ENCODE data around the gene DCAF6. TPM values are rescaled to one million over a fixed set of nuclear protein-coding genes. Genes with fewer than 3 reads are reported as not detected.
A peak's percentile ranks its signal among the peaks of the same experiment; 100 is the strongest.
"Not testable (repeated sequence)": the region's sequence is repeated elsewhere in the genome, so short reads cannot be mapped to it uniquely, and the experiment has no call there.

DCAF6 gene, protein sequence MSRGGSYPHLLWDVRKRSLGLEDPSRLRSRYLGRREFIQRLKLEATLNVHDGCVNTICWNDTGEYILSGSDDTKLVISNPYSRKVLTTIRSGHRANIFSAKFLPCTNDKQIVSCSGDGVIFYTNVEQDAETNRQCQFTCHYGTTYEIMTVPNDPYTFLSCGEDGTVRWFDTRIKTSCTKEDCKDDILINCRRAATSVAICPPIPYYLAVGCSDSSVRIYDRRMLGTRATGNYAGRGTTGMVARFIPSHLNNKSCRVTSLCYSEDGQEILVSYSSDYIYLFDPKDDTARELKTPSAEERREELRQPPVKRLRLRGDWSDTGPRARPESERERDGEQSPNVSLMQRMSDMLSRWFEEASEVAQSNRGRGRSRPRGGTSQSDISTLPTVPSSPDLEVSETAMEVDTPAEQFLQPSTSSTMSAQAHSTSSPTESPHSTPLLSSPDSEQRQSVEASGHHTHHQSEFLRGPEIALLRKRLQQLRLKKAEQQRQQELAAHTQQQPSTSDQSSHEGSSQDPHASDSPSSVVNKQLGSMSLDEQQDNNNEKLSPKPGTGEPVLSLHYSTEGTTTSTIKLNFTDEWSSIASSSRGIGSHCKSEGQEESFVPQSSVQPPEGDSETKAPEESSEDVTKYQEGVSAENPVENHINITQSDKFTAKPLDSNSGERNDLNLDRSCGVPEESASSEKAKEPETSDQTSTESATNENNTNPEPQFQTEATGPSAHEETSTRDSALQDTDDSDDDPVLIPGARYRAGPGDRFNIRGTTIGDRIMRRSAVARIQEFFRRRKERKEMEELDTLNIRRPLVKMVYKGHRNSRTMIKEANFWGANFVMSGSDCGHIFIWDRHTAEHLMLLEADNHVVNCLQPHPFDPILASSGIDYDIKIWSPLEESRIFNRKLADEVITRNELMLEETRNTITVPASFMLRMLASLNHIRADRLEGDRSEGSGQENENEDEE
- 10 to 100 TPM; 28.1 to 33.0 TPM for total RNA-seq

- H3K27ac Mint-ChIP-seq: peak within 1 kb of the TSS; percentile 94 to 100
- peak; percentile 94 to 98 for DNase-seq (ENCODE audit: low spot score in 2 of 2)
- peaks cover 15 to 21% of the 10 kb centered on the region in 2 donors for H3K36me3 Mint-ChIP-seq
These were observed at the start of gene DCAF6 for GRCh38 chr1:167936068-167936929. DCAF6 (plus strand) TSS chr1:167936683; CDS start chr1:167936912, 229 bp downstream.

DNA sequence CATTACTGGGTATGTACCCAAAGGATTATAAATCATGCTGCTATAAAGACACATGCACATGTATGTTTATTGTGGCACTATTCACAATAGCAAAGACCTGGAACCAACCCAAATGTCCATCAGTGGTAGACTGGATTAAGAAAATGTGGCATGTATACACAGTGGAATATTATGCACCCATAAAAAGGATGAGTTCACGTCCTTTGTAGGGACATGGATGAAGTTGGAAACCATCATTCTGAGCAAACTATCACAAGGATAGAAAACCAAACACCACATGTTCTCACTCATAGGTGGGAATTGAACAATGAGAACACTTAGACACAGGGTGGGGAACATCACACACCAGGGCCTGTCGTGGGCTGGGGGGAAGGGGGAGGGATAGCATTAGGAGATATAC is 49.3 kb upstream of the DCAF6 start:
- H3K27ac Mint-ChIP-seq; H3K36me3 Mint-ChIP-seq; H3K9me3 Mint-ChIP-seq; DNase-seq (ENCODE audit: low spot score in 2 of 2); ATAC-seq: not testable (repeated sequence)

More at GRCh38 chr1:167936068-167936929, at the start of gene DCAF6:
- H3K9me3 Mint-ChIP-seq: no peaks in the 10 kb centered on the region
- ATAC-seq: peak; percentile 82 to 88

GRCh38 chr1:167890400-167890799 is 46.1 kb upstream of the DCAF6 start:
- ATAC-seq (no peak), DNase-seq (ENCODE audit: low spot score in 2 of 2) (no peak)
- H3K36me3 Mint-ChIP-seq: no peaks in the 10 kb centered on the region
- no peak overlapping the region for H3K27ac Mint-ChIP-seq
- no peaks in the 10 kb centered on the region for H3K9me3 Mint-ChIP-seq

GRCh38 chr1:167893798-167894197 is 42.7 kb upstream of the DCAF6 start:
- DNase-seq (ENCODE audit: low spot score in 2 of 2) (no peak), ATAC-seq (no peak)
- Mint-ChIP-seq H3K9me3 (no peaks in the 10 kb centered on the region), H3K36me3 (no peaks in the 10 kb centered on the region), H3K27ac (no peak overlapping the region)

GRCh38 chr1:167898578-167899222 is 37.8 kb upstream of the DCAF6 start:
- DNase-seq (ENCODE audit: low spot score in 2 of 2): no peak
- H3K9me3 Mint-ChIP-seq: no peaks in the 10 kb centered on the region
- H3K27ac Mint-ChIP-seq: no peak overlapping the region
- no peaks in the 10 kb centered on the region for H3K36me3 Mint-ChIP-seq
- no peak for ATAC-seq

DNA sequence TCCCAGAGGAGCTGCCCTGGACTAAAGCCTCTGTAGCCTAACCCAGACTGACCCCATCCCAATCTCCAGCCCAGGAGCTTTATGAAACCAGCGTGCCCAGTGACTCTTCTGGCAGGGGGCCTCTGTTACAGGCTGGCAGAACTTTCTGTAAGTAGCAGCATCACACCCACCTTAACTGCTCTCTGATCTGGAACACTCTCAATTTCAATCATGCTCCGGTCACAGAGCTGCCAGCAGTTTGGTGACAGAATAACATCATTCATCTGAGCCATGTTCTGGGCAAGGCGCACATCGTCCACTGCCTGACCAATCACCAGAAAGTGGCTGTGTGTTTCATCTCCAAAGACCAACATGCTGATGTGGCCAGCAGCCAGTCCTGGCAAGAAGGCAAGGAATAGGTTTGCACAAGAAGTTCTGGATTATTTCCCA is 37.2 kb upstream of the DCAF6 start:
- Mint-ChIP-seq H3K27ac (no peak overlapping the region), H3K9me3 (no peaks in the 10 kb centered on the region), H3K36me3 (no peaks in the 10 kb centered on the region)
- no peak for DNase-seq (ENCODE audit: low spot score in 2 of 2)
- ATAC-seq: no peak

DNA sequence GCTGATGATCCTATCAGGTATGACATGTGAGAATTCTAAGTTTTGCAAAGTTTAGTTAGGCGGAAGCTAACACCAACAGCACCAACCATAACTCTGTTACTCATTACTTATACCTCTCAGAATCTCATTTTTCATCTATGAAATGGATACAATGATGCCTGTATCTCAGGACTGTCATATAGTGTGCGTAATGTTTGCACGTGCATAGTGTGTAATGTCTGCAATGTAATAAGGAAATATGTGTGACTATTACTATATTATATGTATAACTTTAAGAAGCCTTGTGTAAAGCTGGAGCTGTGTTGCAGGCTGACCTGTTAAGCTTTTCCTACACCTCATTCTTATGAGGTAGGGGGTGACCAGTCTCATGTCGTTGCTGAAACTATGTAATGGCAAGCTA is 35.6 kb upstream of the DCAF6 start:
- Mint-ChIP-seq H3K36me3 (no peaks in the 10 kb centered on the region), H3K9me3 (no peaks in the 10 kb centered on the region), H3K27ac (no peak overlapping the region)
- DNase-seq (ENCODE audit: low spot score in 2 of 2) (no peak), ATAC-seq (no peak)

DNA sequence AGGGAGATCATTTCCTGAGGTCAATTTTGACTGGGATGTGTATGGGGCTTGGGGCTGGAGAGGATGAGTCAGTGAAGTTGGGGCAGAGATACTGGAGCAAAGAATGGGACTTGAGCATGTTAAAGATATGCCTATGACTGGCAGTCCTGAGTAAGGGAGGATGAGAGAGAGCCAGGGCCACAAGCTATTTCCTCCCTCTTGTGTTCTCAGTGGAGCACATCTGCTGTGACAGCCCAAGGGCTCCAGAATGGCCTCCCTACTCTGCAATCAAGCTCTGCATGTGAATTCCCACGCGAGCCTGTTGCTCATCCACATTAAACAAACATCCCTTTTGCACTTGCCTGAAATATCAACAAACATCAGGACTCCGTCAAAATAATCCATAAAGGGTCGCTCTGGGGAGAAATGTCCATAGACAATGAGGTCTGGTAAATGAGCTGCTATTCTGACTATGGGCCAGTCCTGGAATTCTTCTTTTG is 31.8 kb upstream of the DCAF6 start:
- DNase-seq (ENCODE audit: low spot score in 2 of 2): no peak
- H3K27ac Mint-ChIP-seq: no peak overlapping the region
- no peaks in the 10 kb centered on the region for H3K9me3 Mint-ChIP-seq
- ATAC-seq: no peak
- no peaks in the 10 kb centered on the region for H3K36me3 Mint-ChIP-seq

DNA sequence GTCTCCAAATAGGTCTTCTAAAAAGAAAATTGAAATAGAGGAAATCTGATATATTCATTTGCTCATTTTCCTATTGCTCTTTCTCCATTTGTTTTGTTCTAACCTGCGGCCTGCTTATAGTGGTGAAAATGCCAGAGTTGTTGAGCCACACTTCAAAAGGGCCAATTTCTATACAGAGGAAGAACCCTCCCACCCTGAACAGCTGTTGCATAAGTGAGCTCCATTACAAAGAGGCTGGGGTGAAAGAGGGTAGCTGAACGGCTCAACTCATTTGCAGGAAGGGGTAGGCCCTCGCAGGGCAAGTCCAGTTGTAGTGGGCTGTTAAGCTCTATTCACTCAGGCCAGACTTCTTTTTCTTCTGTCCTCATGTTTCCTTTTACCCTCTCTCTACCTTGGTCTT is 31.3 kb upstream of the DCAF6 start:
- DNase-seq (ENCODE audit: low spot score in 2 of 2) (no peak), ATAC-seq (no peak)
- no peaks in the 10 kb centered on the region for H3K9me3 Mint-ChIP-seq
- peak overlapping the region in 1 of 2 donors; percentile 58 for H3K27ac Mint-ChIP-seq
- peaks cover 0 to 3% of the 10 kb centered on the region in 2 donors for H3K36me3 Mint-ChIP-seq

DNA sequence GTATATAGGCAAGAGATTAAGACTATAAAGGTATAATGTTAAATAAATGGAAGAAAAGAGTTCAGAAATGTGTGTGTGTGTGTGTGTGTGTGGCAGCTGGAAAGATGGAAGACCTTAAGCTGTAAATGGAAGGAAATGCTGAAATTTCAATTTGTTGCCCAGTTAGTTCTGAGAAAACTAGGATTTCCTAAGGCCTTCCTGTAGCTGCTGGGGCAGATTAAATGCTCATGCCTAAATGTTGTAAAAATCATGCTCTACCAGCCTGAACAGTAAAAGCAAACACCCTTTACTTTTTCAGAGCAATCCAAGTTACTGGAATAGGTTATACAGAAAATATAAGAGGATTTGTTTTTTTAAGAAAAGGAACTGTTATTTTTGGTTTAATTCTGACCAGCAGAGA is 30.8 kb upstream of the DCAF6 start:
- DNase-seq (ENCODE audit: low spot score in 2 of 2) (no peak), ATAC-seq (no peak)
- peak overlapping the region in 1 of 2 donors; percentile 58 for H3K27ac Mint-ChIP-seq
- H3K36me3 Mint-ChIP-seq: peaks cover 0 to 6% of the 10 kb centered on the region in 2 donors
- no peaks in the 10 kb centered on the region for H3K9me3 Mint-ChIP-seq

- ATAC-seq: no peak
- H3K9me3 Mint-ChIP-seq: no peaks in the 10 kb centered on the region
- H3K27ac Mint-ChIP-seq: no peak overlapping the region
- H3K36me3 Mint-ChIP-seq: peaks cover 0 to 6% of the 10 kb centered on the region in 2 donors
- DNase-seq (ENCODE audit: low spot score in 2 of 2): no peak
These were observed 26.7 kb upstream of the DCAF6 start for GRCh38 chr1:167909691-167910180.

DNA sequence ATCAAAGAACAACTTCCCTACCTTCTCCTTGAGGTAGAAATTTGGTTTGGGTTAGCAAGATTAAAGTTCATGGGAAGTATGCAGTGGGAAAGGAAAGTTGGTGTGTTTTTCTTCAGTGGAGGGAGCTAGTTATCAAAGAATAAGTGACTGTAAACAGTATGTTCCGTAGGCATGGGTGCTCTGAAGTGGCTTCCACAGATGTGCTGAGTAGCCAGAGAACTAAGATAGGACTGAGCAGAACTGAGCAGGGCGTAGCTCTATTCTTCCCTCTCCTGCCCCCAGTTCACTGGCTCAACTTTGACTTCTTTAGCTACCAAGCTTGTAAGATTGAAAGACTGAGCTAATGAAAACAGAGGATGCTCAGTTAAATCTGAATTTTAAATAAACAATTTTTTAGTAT is 26.0 kb upstream of the DCAF6 start:
- ATAC-seq: no peak
- Mint-ChIP-seq H3K27ac (no peak overlapping the region), H3K9me3 (no peaks in the 10 kb centered on the region), H3K36me3 (peaks cover 0 to 6% of the 10 kb centered on the region in 2 donors)
- no peak for DNase-seq (ENCODE audit: low spot score in 2 of 2)

- H3K36me3 Mint-ChIP-seq: peaks cover 0 to 6% of the 10 kb centered on the region in 2 donors
- DNase-seq (ENCODE audit: low spot score in 2 of 2) (no peak), ATAC-seq (no peak)
- no peaks in the 10 kb centered on the region for H3K9me3 Mint-ChIP-seq
- H3K27ac Mint-ChIP-seq: no peak overlapping the region
These were observed 25.1 kb upstream of the DCAF6 start for GRCh38 chr1:167911413-167911812.

DNA sequence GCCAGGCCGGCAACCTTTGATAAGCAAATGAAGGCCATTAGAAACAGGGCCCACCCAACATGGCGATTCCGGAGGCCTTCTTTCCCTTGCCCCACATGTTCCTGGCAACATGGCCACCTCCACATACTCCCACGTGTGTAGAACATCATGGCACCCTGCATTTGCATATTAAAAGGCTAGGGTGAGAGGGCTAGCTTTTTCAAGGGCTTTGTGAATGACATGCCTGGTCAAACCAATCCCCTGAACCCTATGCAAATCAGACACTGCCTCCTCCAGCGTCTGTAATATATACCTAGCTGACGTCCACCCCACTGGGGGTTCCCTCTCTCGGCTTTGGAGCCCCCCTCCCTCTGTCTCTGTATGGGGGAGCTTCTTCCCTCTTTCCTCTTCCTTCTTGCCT is 24.2 kb upstream of the DCAF6 start:
- Mint-ChIP-seq H3K36me3 (peaks cover 0 to 6% of the 10 kb centered on the region in 2 donors), H3K27ac (no peak overlapping the region), H3K9me3 (no peaks in the 10 kb centered on the region)
- ATAC-seq (no peak), DNase-seq (ENCODE audit: low spot score in 2 of 2) (no peak)

GRCh38 chr1:167913895-167914496 is 22.5 kb upstream of the DCAF6 start, which contains the start of gene ADCY10:
ADCY10 (minus strand) TSS chr1:167914134; CDS start chr1:167905140, 8,994 bp downstream.
- Mint-ChIP-seq H3K36me3 (peaks cover 0 to 6% of the 10 kb centered on the region in 2 donors), H3K27ac (no peak within 1 kb of the TSS), H3K9me3 (no peaks in the 10 kb centered on the region)
- no peak for DNase-seq (ENCODE audit: low spot score in 2 of 2)
- no peak for ATAC-seq
